Stimulated activated CD8-positive, alpha-beta memory T cell treated with anti-CD3 and anti-CD28 coated beads, Interleukin-15, amount 100 ng/mL, for 1 hour (primary cell): ENCODE data around the gene ITGA11.

ENCODE experiments used
- DNase-seq: peaks from one replicate; pipeline ENCODE4 v3.0.0-alpha.2; 2020; ENCODE audit warnings: low read depth

The ITGA11 gene

GRCh38 chr15:68445351-68445750 is 13.4 kb upstream of the ITGA11 start:
- DNase-seq, result no peak

- no peak for DNase-seq
Observed at GRCh38 chr15:68444336-68444735, 12.4 kb upstream of the ITGA11 start.

- DNase-seq, result no peak
Observed at GRCh38 chr15:68442903-68443302, 10.9 kb upstream of the ITGA11 start.

GRCh38 chr15:68442041-68442440 is 10.1 kb upstream of the ITGA11 start:
- DNase-seq, result no peak

GRCh38 chr15:68441045-68441743 is 9.2 kb upstream of the ITGA11 start:
- no peak for DNase-seq

- DNase-seq, result no peak
Observed at GRCh38 chr15:68440136-68440535, 8.2 kb upstream of the ITGA11 start.

GRCh38 chr15:68439506-68439905 is 7.5 kb upstream of the ITGA11 start:
- DNase-seq, result no peak

- no peak for DNase-seq
Observed at GRCh38 chr15:68436680-68437079, 4.7 kb upstream of the ITGA11 start.

GRCh38 chr15:68435966-68436365 is 4.0 kb upstream of the ITGA11 start:
- DNase-seq, result no peak

GRCh38 chr15:68434021-68434420 is 2.1 kb upstream of the ITGA11 start:
- DNase-seq, result no peak

GRCh38 chr15:68433551-68433950 is 1.6 kb upstream of the ITGA11 start:
- no peak for DNase-seq

GRCh38 chr15:68432441-68433064 is 590 bp upstream of the ITGA11 start:
- no peak for DNase-seq

GRCh38 chr15:68431037-68431791 is 749 bp downstream of the ITGA11 start:
- DNase-seq, result no peak

GRCh38 chr15:68430471-68431036 is 1.4 kb downstream of the ITGA11 start:
- no peak for DNase-seq

GRCh38 chr15:68429691-68430470 is 2.1 kb downstream of the ITGA11 start:
- no peak for DNase-seq

- DNase-seq, result no peak
Observed at GRCh38 chr15:68428431-68428940, 3.5 kb downstream of the ITGA11 start.

GRCh38 chr15:68427963-68428362 is 4.0 kb downstream of the ITGA11 start:
- no peak for DNase-seq

GRCh38 chr15:68427366-68427765 is 4.6 kb downstream of the ITGA11 start:
- no peak for DNase-seq

GRCh38 chr15:68426116-68426515 is 5.8 kb downstream of the ITGA11 start:
- no peak for DNase-seq

GRCh38 chr15:68425428-68426060 is 6.4 kb downstream of the ITGA11 start:
- no peak for DNase-seq

GRCh38 chr15:68424754-68425390 is 7.1 kb downstream of the ITGA11 start:
- no peak for DNase-seq
